OCI-LY7 (cell line): ENCODE measurements around the gene MAOB.

Experiments used
- CTCF ChIP-seq: fragments of 200-600 bp; sonication (generic); conservative IDR thresholded peaks from 2 replicates; pipeline ENCODE4 v1.5.1; 2014; ENCODE audit warnings: mild to moderate bottlenecking, antibody characterized with exemption, low read length, moderate library complexity, mixed read lengths
- EZH2phosphoT487 ChIP-seq: fragments of 200-600 bp; sonication (generic); IDR thresholded peaks from 2 replicates; pipeline ENCODE4 v1.6.1; 2018; ENCODE audit warnings: low read depth, borderline replicate concordance, mild to moderate bottlenecking, mixed run types, antibody characterized with exemption, low read length, moderate library complexity, mixed read lengths

DNA sequence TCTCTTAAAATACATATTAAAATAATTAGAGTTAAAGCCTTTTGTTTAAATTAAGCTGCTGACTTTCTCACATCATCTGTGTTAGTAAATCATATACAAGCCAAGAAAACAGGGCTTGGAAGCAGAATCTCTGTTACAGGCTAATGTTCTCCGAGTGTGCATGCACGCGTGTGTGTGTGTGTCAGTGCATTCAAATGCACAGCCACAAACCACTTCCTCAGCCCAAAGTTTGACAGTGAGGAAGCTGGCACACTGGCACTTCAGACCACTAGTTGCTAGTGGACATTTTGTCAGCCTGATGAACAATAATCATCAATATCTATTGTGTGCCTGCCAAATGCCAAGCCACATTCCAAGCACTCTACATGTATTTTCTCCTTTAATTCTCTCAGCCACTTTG is 5.6 kb downstream of the MAOB start:
- TF ChIP-seq EZH2phosphoT487, result no peak
- TF ChIP-seq CTCF, result no peak
